SW480 (cell line): ENCODE data around the gene SOST.
"Not testable (repeated sequence)": the region's sequence is repeated elsewhere in the genome, so short reads cannot be mapped to it uniquely, and the experiment has no call there.

ENCODE experiments used
- DNase-seq: peaks from one replicate; pipeline ENCODE4 v3.0.0-alpha.2; 2016; ENCODE audit warnings: low spot score

The SOST gene

DNA sequence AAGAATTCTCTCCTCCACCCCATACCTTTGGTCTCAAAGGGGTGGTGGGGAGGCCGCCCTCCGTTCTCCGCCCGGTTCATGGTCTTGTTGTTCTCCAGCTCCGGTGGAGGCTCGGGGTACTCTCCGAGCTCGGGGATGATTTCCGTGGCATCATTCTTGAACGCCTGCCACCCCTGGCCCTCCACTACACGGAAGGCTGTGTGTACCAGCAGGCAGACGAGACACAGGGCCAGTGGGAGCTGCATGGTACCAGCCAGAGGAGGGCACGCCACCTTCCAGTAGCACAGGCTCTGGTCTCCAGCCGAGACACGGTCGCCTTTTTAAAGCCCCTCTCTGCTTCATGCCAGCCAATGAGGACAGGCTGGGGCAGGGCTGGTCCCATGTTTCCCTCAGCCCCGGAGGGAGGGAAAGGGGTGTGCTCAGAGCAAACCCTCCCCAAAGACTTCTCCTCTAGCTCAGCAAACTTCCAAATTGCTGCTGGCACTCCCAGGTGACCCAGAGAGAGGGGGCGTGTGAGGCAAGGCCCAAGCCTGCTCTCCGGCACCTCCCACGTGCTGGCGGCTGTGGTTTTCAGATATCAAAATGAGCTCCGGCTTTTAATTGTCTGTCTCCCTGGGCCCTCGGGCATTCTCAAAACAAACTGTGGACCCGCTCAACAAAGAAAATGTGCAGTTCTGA lies at the start of gene SOST:
Gene SOST (minus strand): TSS at position 295 of the 678 bp plus-strand sequence. CDS start 50 bp downstream, at position 245.
- DNase-seq: no peak

DNA sequence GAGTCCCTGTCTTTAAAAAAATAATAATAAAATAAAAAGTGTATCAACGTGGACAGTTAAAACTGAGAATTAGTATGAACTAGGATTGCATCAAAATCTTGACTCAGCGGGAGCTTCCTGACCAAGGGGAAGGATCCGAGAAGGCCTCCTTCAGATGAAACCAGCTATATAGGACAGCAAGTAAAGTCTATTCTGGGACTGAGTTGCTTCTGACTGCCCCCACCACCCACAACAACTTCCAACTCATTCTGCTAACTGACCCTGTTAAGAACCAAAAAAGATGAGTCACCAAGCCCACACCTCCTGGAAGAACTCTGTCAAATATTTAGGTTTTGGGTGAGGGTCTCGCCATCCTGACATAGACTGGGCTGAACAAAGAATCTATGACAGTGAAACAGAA lies 49.5 kb upstream of the SOST start:
- no peak for DNase-seq

DNA sequence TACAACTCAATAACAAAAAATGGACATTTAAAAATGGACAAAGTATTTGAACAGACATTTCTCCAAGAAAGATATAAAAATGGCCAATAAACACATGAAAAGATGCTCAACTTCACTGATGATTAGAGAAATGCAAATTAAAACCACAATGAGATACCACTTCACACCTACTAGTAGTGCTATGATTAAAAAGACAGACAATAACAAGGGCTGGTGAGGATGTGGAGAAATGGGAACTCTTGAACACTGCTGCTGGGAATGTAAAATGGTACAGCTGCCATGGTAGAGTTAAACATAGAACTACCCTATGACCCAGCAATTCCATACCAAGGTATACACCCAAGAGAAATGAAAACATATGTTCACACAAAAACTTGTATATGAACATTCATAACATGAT lies 46.5 kb upstream of the SOST start:
- no peak for DNase-seq

- no peak for DNase-seq
Observed at GRCh38 chr17:43803758-43804157, 45.2 kb upstream of the SOST start.

DNA sequence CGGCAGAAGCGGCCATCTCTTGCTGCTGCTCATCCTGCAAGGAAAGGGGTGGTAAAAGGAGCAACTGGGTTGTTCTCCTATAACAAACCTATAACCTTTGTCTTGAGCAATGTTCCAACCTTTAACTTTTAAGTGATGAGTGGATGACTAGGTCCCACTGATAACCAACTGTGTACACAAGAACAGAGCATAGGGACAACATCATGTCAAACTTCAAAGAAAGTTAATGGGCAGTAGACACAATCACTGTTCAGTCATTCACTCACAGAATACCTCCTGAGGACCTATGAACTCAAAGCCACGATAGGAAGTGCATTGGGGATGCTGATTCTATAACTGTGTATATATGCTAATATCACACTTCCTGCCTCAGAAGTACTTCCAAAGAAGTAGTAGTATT lies 43.3 kb upstream of the SOST start:
- no peak for DNase-seq

DNA sequence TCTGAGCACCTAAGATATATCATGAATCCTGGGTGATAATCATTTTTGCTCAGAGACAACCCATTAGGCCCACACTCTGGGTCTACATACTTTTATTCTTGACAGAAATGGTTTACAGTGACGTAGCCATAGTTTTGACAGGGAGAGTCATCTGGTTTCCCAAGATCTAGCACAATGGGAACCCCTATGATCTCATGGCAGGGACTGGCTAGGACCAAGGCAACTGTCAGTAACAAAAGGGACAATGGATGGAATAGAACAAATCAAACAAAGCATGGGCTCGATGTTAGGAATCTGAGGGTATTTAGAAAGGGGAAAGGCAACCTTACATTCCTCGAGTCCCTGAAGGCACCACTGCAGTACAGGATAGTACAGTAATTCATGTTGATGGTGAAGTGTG lies 42.1 kb upstream of the SOST start:
- no peak for DNase-seq

DNA sequence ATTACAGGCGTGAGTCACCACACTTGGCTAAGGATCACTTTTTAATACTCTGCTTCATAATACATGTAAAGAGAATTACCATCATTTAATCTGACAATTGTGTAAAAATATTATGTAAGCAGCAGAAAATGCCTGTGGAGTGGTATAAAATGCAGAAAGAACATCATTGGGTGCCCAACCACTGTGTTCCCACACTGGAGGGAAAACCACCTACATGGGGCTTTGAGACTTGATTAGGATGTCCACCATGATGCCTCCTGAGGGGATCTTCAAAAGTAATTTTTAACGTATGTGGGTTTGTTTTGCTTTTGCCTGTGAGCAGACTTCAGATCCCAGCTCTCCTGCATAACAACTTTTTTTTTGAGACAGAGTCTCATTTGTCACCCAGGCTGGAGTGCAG lies 40.5 kb upstream of the SOST start:
- no peak for DNase-seq

- DNase-seq: not testable (repeated sequence)
Observed at GRCh38 chr17:43798024-43798423, 39.4 kb upstream of the SOST start.

- DNase-seq: not testable (repeated sequence)
Observed at GRCh38 chr17:43792668-43793067, 34.1 kb upstream of the SOST start.

DNA sequence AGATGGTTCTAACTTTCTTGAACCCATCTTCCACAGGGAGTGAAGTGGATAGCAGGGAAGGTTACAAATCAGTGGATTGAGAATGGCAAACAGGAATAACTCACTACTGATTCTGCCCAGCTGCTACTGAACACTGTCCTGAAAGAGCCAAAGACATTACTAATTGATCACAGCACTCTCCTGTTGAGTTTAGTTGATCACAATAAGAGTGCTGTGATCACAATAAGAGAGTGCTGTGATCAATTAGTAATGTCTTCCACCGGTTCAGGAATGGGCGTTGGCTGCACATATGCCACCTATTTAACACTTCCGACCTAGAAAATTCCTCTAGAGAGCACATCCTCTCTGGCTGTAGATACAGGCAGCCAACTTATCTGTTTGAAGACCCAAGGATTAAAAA lies 33.0 kb upstream of the SOST start:
- DNase-seq: peak; percentile 88

DNA sequence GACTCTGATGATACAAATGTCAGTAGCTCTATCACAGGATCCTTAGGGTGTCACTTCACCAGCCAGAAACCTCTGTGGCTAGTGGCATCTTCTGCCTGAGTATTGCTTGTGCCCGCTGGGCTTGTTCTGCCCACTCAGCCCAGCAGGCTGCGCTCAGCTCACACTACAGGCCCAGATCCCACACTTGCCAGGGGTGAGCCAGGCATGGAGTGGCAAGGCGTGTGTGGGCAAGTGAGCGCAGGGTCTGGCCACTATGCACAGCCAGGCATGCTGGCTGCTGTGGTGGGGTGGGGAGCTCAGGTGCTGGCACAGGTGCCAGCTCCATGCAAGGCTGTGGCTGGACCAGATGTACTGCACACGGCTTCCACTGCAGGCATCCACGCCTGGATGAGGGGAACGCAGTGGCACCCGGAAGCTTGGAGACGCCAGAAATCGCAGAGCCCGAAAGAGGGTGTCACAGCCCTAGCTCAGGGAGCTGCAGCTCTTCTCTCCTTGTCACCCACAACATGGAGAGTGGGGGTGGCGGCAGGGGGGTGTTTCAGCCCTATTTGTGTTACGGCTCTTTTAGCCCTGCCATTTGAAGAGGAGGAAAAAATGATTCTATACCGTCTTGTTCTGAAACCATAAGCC lies 31.8 kb upstream of the SOST start:
- DNase-seq: no peak

DNA sequence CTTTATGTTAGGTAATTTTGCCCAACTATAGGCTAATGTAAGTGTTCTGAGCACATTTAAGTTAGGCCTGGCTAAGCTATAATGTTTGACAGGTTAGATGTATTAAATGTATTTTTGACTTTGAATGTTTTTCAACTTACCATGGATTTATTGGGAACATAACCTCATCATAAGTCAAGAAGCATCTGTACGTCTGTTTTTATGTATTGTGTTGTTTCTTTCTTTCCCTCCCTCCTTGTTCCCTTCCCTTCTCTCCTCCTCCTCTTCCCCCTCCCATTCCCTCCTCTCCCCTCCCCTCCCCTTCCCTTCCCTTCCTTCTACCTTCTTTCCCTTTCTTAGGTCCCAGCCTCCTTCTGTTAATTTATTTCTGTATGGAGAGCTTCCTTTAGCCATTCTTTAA lies 30.9 kb upstream of the SOST start:
- DNase-seq: no peak

DNA sequence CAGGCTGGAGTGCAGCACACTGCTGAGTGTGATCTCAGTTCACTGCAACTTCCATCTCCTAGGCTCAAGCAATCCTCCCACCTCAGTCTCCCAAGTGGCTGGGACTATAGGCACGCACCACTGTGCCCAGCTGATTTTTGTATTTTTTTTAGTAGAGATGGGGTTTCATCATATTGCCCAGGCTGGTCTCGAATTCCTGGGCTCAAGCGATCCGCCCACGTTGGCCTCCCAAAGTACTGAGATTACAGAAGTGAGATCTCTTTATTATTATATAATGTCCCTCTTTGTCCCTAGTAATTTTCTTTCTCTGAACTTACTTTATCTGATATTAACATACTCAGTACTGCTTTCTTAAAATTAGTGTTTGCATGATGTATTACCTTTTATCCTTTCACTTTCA lies 29.9 kb upstream of the SOST start:
- no peak for DNase-seq

GRCh38 chr17:43787728-43788127 lies 29.1 kb upstream of the SOST start:
- DNase-seq: no peak

DNA sequence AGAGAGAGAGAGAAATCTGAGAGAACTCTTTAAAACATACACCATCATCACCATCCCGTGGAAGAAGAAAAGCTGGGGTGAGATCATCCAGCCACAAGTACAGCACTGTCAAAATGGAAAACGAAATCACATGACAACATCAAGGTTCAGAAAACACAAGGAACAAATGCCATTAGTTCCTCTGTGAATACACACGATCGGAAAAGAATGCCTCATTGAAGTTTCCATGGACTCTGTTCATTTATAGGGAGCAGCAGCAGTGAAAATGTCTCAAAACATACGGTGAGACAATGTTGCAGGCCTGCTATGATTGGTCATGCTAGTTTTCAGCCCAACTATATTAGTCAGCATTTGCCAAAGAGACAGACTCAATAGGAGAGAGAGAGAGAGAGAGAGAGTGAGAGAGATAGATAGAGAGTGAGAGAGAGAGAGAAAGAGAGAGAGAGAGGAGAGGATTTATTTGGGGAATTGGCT lies 26.1 kb upstream of the SOST start:
- DNase-seq: no peak

DNA sequence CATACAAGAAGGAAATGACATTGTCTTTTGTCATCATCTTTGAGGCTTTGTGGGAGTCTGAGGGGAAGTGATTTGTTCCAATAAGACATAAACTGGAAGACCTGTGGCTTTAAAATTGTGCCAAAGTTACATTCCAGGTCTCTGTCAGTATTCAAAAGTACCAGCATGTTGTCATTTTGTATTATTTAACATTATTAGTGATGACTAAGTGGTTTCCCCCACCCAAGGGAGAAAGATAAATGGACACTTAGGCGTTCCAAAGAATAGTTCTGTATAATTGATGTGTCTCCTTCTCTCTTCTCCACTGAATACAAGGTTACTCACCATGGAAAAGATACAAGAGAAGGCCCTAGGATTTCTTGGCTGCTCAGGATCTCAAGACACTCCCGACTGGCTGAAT lies 25.5 kb upstream of the SOST start:
- no peak for DNase-seq

DNA sequence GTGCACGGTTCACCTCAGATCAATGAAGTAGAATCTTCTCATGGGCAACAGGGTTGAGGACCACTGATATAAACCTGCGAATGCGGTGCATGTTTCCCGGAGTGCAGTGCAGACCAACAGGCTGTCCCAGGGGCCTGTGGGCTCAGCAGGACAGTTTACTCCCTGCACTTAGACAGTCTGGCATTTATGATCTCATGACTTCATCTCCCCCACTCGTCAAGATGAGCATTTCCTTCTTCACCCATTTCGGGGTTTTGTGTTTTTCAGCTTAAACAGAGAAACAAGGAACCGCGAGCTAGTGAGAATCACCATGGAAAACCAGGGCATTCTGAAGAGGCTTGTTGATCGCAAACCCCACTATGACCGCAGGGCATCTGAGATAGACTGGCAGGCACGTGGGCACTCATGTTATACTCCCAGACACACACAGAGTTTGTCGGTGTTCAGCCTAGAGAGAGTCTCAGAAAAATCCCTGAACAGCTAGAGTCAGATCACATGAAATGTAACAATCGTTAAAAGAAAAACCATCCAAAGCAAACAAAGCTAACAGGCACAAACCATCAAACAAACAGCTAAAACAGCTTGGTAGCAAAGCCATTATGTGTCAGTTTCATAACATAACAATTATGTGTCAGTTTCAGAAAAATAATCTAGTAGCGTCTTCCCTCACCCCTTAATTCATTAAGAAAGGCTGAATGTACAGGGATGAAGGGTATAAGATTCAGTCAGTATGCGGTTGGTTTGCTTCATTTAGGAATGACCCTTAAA lies 24.5 kb upstream of the SOST start:
- no peak for DNase-seq

GRCh38 chr17:43780135-43780534 lies 21.5 kb upstream of the SOST start, which contains the start of gene CFAP97D1:
Gene CFAP97D1, plus strand, starts transcription at chr17:43780435. Its CDS starts 28 bp downstream, at chr17:43780463.
- no peak for DNase-seq

DNA sequence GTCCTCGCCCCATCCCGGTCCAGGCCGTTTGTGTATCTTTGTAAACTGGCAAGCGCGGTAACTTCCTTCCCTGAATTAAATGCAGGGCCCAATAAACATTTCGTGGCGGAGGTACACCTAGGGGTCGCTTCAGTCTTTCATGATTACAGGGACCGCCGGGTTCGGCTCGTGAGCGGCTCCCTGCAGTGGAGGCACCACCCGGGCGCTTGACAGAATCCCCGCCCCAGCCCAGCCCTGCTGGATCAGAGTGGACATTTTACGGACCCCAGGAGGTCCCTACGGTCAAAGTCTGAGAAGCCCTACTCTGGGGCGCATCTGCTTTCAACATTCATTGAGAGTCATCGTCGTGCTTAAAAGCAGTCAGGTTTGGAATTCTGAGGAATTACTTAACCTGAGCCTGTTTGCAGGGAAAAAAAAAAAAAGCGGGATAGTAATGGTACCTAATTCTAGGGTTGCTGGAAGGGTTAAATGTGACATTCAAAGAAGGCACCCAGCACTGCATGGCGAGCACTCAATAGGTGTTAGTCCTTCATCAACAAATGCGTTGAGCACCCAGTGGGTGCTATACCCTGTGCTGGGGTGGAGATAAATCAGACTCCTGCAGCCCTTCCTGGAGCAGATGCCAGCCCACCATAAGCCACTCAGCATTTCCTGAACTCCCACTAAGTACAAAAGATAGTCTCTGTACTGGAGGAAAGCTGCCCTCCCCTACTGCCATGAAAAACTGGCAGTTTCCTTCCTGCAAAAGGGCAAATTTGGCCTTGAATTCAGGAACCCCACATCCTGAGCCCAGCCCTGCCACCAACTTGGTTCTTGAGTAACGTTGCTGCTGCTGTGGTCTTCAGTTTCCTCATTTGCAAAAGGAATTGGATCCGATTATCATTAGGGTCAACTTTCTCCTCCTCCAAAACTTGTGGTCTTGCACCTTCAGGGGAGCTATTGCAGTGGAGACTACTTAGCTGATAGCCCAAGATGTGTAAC lies 20.8 kb upstream of the SOST start:
- peak; percentile 65 for DNase-seq

GRCh38 chr17:43778337-43779144 lies 19.9 kb upstream of the SOST start, which contains the start of gene DUSP3:
Gene DUSP3, minus strand, starts transcription at chr17:43778977. Its CDS starts 53 bp downstream, at chr17:43778924.
- DNase-seq: peak; percentile 90
